ENCODE measurements around the gene ARHGAP44.

The ARHGAP44 gene

GRCh38 chr17:13024526-13025257 is 235.4 kb downstream of the ARHGAP44 start:
- DNase-seq (ENCODE audit: low spot score) = peak; percentile 60

- DNase-seq (ENCODE audit: low spot score) = no peak
Observed at GRCh38 chr17:13025258-13025627, 235.9 kb downstream of the ARHGAP44 start.

GRCh38 chr17:13025687-13026086 is 236.4 kb downstream of the ARHGAP44 start:
- no peak for DNase-seq (ENCODE audit: low spot score)

- no peak for DNase-seq (ENCODE audit: low spot score)
Observed at GRCh38 chr17:13027246-13027645, 237.9 kb downstream of the ARHGAP44 start.

- no peak for DNase-seq (ENCODE audit: low spot score)
Observed at GRCh38 chr17:13029340-13029739, 240.0 kb downstream of the ARHGAP44 start.

GRCh38 chr17:13030056-13030455 is 240.8 kb downstream of the ARHGAP44 start:
- DNase-seq (ENCODE audit: low spot score) = no peak

GRCh38 chr17:13030459-13031300 is 241.4 kb downstream of the ARHGAP44 start:
- peak; percentile 48 for DNase-seq (ENCODE audit: low spot score)

- peak; percentile 50 for DNase-seq (ENCODE audit: low spot score)
Observed at GRCh38 chr17:13031718-13032350, 242.5 kb downstream of the ARHGAP44 start.

GRCh38 chr17:13035420-13035819 is 246.1 kb downstream of the ARHGAP44 start:
- DNase-seq (ENCODE audit: low spot score) = no peak

GRCh38 chr17:13036751-13037150 is 247.5 kb downstream of the ARHGAP44 start:
- no peak for DNase-seq (ENCODE audit: low spot score)

GRCh38 chr17:13038931-13039665 is 249.8 kb downstream of the ARHGAP44 start:
- DNase-seq (ENCODE audit: low spot score) = no peak

All from CD4-positive, alpha-beta T cell treated with Interleukin-6 at 100 ng/mL for 8 hours (primary cell).